Kidney capillary endothelial cell (primary cell): ENCODE data around the gene DPP6.

Experiments used
- DNase-seq: peaks from one replicate; pipeline ENCODE4 v3.0.0-alpha.2; 2018; ENCODE audit warnings: low spot score

DPP6 gene

DNA sequence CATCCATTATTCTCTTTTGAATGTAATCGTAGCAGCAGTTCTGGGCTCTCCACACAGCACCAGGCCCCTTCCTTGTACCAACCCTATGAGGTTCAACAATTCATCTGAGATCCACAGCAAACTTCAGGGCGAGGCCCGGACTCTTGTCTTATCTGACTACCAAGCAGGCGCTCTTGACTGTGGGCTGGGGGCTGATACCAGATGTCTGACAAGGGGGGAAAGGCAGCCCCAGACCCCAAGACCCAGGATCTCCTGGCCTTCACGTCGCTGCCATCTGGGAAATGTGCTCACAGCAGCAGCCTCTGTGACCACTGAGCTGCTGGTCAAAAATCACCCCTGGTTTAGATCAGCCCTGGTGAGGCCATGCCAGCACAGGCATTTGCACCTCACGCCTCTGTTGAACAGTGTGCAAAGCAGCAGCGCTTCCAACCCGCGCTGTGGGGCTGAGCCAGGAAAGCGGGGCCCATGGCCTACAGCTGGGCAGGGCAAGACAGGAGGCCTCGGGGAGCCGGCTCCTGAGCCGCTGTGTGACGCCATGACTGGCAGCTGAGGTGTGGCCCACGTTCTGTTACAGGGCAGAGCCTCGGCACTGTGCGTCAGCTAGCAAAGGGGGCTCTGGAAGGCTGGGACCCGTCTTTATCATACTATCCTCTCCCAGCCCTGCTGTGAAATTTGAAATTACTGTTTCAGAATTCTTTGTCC, 806.8 kb downstream of the DPP6 start:
- DNase-seq = no peak

DNA sequence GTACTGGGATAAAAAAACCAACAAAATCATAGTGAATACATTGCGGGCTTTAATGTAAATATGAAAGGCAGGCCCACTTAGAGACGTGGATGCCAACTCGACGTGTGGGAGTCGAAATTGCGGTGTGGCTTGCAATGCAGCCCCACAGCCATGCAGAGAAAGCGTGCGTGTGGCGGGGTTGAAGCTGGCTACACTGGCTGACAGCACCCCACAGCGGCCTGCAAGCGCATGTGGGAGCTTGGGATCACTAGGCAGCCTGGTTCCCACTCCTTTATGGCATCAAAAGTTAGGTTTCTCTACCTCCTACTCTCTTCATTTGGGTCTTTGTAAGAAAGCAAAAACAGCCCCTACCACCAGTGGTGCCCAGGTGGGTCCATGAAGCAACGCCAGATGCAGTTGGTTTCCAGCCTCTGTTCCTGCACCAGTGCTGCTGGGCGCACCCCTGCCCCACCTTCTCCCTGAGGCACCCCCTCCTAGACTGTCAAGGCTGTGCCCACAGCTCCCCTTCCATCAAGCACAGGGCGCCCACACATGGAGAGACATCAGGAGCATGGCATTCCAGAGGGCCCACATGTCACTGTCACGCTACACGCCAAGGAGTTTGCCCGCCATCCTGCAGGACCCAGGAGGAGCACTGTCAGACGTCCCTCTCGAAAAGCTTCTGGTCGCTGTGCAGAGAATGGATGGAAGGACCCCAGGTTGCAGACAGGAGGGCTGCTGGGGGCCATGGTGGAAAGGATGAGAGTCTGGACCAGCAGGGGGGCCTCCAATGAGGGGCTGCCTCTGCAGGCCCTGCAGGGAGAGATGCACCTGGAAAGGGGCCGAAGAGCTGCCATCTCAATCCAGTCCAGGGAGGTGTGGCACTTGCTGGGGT, 807.8 kb downstream of the DPP6 start:
- DNase-seq = no peak

DNA sequence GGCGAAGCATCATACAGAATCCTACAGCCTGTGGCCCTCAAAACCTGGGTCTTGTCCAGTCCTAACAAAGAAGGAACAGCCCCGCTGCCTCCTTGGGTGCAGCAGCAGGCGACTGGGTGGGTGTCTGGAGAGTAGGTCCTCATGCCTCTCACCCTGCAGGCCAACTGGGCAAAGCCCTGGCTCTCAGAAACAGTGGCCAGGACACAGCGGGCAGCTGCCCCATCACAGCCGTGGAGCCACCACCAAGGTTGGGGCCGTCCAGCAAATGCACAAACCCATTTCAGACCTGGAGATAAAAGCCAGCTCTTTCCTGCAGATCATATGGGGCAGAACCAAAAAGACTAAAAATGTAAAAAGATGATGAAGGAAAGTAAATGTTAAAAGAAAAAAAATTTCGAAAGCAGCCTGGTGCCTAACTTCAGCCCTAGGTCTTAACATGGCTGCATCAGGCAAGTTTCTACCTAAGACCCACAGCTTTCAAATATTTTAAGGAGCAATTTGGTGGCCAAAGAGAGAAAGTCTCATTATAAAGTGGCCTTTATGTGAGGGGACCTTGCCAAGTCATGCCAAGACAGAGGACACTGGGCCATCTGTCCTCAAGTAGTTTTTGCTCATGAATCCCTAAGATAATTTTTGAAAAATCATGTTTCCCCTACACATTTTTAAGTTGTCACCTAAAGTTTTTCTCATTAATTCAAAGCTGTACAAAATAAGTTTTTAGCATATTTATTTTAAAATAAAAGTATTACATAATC, 808.6 kb downstream of the DPP6 start:
- DNase-seq = no peak

DNA sequence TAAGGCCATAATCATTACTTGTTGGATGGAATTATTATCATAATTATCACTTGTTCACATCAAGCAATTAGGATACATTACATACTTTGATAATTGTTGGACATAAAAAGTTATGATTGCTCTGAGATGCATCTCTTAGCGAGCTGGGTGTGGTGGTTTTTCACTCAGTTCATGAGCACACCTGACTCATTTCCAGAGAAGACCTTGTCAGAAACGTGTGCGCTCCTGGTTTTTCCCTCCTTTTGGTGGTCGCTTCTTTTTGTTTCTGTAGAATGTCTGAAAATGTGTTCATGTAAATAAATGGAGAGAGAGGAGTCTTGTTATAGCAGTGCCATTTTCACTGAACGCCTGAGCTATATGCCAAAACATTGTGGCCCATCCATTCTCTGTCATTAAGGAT, 809.4 kb downstream of the DPP6 start:
- DNase-seq = no peak

DNA sequence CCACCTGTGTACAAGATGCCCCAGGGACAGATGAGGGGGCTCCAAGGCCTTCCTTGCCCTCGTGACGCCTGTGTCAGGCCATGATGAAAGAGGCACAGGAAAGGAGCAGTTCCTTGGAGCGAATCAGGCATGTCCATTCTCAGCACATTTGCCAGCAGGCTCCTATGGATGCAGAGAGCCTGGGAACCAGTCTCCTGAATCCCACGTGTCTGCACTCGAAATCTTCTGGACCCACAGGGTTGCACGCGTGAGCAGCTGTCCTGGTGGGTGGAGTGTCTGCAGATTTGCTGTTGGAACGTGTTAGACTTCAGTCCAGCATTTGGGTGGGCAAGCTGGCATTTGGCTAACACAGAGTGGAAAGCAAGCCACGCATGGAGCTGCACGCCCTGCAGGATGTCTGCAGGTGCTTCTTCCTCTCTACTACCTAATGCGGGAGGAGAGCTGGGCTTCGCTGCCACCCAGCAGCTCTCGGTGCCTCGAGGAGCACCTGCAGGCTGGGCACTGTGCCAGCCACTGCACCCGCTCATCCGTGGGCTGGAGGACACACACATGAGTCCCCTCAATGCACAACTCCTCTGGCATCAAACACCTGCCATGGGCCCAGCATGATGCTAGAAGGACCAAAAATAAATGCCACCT, 810.1 kb downstream of the DPP6 start:
- no peak for DNase-seq

DNA sequence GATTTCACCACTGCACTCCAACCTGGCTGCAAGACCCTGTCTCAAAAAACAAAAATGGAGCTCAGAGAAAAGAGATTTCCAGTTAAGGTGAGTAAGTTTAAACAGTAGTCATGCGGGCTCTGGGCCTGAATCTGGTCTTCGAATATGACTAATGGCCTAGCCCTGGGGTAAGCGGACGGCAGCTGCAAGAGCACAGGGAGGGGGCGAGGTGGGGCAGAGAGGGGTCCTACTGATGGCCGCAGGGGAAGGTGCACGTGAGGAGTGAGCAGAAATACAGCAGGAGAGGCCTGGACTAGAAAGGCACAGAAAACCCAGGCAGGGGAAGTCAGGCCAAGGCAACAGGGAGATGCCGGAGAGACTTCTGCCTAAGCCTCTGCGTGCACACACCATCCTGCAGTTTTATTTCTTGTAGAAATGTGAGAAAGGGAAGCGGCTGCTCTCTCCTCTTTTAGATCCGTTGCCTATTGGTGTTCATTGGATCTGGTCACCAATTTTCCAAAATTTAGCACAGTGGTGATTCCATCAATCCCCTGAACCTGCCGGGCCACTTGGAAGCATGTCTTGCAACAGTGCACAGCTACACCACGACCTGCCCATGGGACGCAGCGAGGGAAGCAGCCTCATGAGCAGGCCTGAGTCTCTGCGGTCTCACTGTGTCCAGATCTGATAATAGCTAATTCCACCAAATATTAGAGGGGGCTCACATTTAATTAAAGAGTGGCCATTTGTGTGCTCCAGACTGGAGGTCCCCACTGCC, 811.7 kb downstream of the DPP6 start:
- no peak for DNase-seq

DNA sequence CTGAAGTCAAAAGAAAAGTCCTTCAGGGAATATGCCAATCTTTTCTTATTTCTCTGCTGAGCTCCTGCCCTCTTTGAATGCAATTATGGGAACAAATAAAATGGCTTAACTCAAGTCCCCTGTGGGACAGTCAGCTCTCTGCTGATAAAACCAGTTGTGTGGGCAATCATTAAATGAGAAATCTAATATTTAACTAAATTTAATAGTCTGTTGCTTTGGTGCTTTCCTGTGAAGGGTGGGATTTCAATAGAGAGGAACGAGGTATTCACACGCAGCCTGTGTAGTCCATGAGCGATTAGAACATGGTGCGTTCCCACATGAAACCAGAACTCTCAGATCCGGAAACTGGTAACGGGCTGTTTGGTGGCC, 812.3 kb downstream of the DPP6 start:
- DNase-seq = no peak

DNA sequence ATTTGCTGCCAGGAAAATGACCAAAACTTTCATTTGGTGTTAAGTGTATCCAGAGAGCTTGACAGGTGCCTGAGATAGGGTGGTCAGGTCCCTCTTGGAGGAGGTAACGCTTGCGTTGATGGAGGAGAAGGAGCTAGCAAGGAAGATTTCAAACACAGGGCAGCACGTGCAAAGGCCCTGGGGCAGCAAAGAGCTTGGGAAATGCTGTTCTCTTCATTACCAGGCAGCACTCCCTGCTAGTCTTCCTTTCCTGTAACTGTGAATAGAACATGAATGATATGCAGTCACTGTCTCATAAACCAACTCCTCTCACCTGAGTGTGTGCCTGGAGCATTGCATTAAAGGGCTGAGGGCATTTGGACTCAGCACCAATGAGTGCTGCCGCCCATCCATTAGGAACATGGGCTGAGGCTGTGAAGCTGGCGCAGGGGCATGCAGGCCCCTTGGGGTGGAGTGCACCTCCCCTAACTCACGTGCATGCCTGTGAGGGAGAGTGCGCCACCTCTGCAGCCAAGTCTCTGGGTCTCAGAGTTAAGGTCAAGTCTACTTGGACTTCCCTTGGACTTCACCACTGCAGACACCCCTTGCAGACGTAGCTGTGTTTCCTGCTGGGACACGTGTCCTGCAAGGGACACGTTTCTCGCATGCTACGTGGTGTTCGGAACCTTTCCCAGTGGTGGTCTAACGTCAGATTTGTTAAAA, 813.9 kb downstream of the DPP6 start:
- DNase-seq = no peak

DNA sequence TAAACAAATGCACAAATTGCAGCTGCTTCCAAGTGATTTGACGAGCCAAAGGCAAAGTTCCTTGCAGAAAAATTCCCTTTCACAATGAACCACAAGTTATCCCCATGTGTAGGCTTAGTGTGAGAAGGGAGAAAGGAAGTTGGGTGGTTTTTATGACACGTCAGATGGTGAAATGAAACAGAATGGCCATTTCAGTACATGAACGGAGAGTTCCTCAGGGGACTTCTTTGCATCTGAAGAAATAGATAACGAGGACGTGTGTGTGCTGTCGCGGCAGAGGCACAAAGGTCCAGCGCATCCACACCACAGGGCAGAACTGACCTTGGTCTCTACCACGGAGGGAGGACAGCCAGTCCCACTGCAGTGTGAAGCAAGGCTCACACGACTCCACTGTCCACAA, 814.9 kb downstream of the DPP6 start:
- DNase-seq = no peak

DNA sequence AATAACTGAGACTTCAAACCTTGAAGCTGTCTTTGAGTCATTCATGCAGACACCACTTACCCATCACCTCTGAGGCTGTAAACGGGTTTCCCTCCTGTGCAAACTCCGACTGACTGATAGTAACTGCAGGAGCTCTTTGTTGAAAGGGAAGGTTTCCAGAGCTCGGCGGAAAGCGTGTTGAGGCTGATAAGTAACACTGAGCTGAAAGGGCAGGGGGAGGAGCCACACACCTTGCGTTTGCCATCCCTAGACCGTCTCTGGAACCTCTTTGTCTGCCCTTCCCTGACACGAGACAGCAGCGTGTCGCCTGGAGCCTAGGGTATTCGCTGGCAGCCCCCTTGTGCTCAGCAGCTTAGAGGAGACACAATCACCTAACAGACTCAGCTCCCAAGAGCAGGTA, 816.7 kb downstream of the DPP6 start:
- DNase-seq = no peak

DNA sequence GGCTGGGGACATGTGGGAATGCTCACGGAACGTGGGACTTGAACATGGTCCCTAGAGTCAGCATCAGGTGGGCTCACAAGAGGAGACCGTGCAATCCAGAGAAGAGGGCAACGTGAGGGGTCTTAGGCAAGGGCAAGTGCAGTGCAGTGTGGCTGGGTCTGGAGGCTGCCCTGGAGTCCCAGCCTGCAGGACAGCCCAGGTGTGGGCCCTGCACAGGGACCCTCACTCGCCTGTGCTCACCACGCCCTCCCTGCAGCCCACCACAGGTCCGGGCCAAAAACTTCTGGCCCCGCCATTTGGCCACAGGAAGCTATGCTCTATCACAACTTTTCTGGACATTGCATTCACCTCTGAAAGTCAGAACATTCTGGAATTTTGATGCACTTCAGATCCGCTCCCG, 817.2 kb downstream of the DPP6 start:
- DNase-seq = no peak

DNA sequence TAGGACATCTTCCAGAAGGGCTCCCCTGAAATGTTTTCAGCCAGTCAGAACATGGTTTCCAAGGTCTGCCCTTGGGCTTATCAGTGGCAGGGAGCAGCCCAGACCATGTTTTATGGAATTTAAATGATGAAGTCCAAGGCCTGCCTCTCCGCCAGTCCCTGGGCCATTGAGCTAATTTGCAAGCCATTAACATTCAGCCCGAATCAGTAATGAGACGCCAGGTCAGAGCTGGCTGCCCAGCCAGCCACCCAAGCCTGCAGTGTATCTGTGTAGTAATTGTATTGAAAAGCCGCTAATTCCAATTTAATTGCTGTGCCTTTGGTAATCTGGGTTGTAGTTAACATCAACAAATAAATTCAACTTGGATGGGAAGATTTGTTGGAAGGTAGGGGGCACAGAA, 819.3 kb downstream of the DPP6 start:
- DNase-seq = no peak

DNA sequence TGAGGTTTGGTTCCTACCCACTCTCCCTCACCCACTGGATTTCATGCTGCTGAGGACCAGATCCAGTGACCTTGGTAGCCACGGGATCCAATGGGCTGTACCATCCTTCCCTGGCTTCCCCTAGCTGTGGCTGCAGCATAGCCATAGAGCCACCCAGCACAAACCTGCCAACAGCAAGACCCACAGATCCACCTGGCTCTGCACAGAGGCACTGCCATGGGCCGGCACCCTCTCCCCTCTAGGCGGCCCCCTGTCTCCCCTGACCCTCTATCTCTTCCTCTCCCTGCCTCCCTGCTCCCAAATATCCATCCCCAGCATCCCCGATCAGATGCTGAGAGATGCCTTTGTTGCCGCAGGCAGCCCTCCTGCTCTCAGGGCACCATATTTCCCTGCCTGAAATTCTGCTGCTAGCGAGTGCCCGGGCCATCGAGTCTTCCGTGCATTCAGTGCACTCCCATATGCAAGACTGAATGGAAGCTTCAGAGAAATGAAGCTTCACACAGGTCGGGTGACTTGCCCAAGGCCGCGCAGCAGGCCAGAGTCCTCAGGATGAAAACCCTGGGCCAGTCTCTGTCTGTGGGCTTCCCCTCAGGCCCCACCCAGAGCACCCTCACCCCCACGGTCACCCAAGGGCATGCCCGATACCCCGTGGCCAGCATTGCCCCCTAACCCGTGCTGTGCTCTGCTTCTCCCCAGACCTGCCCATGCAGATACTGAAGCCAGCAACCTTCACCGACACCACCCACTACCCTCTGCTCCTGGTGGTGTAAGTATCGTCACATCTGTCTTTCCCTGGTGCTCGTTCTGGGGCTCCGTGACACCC, 819.9 kb downstream of the DPP6 start:
- DNase-seq = no peak

DNA sequence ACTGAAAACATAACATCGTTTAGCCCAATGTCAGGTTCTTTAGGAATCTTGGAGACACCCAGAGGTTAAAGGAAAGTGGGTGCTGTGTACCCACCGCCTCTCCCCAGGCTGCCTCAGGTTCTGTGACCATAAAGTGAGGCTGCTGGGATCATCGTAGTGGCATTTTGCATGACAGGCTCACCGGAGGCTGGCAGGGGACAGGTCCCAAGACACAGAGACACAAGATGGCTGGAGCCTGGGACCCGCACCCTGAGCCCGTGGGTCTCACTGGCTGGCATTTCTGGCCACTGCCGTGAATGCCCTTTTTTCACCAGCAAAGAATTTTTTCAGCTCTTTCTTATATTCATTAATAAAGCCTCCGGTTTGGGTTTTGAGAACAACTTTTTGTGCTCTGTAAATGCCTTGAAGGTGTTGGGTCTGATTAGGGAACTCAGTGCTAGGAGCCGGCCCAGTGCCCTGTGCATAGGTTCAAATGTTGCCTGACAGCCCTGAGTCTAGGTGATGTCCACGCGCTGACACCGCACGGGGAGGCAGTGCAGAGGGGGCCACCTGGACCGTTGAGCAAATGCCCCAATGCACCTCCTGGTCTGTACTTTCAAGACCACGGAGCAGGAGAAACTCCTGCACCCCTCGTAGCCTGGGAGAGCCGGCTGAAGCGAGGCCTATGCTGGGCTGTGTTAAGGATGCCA, 820.8 kb downstream of the DPP6 start:
- DNase-seq = no peak

DNA sequence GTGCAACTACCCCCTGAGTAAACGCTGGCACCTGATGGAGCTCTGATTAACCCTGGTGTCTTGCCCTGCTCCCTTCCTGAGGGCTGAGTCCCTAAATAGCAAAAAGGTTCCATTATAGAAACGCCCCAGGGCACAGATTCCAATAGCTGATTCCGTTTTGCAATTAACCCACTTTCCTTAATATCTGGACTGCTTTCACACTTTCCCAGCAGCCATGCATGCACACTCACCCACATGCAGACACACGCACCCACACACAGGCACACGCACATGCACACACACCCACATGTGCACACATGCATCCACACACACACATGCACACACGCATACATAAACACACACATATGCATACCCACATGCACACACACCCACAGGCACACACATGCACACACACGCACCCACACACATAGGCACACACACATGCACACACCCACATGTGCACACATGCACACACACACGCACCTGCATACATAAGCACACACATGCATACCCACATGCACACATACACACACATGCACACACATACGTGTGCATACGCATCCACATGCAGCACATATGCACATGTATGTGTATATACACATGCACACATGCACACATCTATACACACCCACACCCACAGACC, 821.4 kb downstream of the DPP6 start:
- DNase-seq = no peak

DNA sequence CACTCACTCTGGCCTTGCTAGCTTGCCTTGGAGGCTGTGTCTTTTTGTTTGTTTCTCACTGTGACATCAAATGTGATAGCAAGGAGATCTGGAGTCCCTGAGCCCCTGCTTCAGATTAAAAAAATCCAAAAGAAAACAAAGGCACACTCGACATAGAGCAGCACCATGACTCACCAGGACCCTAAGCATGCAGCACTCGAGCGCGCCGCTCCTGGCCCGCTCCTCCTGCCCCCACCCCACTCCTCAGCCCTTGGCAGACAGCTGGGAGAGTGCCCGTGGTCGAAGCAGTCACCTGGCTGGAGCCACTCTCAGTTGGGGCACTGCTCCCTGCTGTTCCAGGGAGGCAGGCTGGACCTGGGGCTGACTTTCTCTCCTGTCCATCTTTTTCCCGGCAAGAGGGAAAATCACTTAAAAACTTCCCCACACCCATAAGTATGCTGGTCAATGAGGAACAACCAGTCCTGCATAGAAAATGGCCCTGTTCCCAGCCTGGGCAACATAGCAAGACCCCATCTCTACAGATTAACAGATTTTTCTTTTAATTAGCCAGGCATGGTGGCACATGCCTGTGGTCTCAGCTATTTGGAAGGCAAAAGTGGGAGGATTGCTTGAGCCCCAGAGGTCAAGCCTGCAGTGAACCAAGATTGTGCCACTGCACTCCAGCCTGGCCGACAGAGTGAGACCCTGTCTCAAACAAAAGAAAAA, 822.4 kb downstream of the DPP6 start:
- DNase-seq = no peak

DNA sequence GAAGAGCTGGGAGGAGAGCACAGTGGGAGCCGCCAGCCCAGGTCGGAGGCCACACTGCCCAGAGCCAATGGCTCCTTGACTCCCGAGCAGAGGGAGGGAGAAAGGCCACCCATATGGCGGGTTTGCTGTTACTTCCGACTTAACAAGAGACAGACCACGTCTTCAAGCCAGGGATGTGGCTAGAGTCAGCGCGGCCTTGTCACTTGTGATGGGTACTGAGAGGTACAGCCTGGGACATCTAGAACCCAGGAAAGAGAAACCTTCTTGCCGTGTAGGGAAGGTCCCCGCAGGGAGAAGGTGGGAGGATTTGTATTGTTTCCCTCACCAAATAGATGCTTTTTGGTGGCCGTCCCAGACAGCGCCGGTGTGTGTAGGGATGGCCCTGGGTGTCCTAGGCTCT, 823.1 kb downstream of the DPP6 start:
- no peak for DNase-seq

DNA sequence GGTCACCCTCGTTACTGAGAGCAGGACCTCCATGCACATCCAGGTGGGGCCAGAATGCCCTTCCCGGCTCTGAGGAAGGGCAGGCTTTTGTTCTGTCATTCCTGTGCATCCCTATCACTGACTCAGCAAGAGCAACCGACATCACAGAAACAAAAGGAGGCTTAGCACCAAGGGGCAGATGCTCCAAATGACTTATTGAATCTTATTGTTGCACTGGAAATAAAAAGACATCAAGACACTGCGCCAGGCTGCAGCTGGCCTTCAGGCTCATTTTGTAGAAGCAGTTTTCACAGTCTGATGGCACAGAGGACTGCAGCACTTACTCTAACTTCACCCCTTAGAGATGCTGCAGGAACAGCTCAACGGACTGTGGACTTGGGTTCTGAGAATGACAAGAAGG, 824.3 kb downstream of the DPP6 start:
- no peak for DNase-seq

DNA sequence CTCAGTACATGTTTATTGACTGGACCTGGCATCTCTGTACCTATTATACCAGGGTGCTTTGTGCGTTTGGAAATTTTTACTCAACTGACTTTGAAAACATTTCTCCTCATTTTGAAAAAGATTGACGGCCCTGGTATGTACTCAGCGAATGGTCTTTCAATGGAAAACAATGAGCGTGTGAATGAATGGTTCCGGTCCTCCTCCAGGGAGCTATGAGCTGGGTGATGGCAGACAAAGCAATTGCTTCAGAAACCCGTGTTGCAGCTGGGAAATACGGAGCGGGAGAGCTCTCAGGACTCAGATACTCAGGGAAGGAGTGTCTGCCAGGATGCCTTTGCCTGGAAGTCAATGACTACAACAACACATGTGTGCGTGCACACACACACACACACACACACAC, 824.8 kb downstream of the DPP6 start:
- DNase-seq = no peak
